Measurements from ENCODE around the gene TSPEAR. TPM values are rescaled to one million over a fixed set of nuclear protein-coding genes. Genes with fewer than 3 reads are reported as not detected.
A peak's percentile ranks its signal among the peaks of the same experiment; 100 is the strongest.

Gene TSPEAR
- total and polyA plus RNA-seq, 2 of the 13 experiments (the other 11 are each of a cell fraction or from before 2014, with no cell fraction given), result 0.07 to 0.32 TPM

GRCh38 chr21:44697811-44698734 lies 13.3 kb downstream of the TSPEAR start (continued):
- TF ChIP-seq, protein P1, sequence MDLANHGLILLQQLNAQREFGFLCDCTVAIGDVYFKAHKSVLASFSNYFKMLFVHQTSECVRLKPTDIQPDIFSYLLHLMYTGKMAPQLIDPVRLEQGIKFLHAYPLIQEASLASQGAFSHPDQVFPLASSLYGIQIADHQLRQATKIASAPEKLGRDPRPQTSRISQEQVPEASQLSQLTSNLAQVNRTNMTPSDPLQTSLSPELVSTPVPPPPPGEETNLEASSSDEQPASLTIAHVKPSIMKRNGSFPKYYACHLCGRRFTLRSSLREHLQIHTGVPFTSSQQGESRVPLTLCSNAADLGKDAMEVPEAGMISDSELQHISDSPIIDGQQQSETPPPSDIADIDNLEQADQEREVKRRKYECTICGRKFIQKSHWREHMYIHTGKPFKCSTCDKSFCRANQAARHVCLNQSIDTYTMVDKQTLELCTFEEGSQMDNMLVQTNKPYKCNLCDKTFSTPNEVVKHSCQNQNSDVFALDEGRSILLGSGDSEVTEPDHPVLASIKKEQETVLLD (CRISPR knock-in tag; IDR thresholded peaks at IDR 0.05; ENCODE audit: low read depth), result no peak
- no peak for TF ChIP-seq ZNF331 (CRISPR knock-in tag; IDR thresholded peaks at IDR 0.05)
- peak; percentile 77 for TF ChIP-seq ZFX (CRISPR knock-in tag; IDR thresholded peaks at IDR 0.05; ENCODE audit: low read depth)
- 0 out of 2 replicates have a peak, but pooled peaks have one; percentile 14 for TF ChIP-seq ZBTB20 (CRISPR knock-in tag; IDR thresholded peaks at IDR 0.05; ENCODE audit: borderline replicate concordance, low read depth)
- TF ChIP-seq PRDM4 (CRISPR knock-in tag; IDR thresholded peaks at IDR 0.05; ENCODE audit: borderline replicate concordance), result no peak
- no peak for TF ChIP-seq ZFYVE20 (CRISPR knock-in tag; IDR thresholded peaks at IDR 0.05; ENCODE audit: borderline replicate concordance, low read depth)
- TF ChIP-seq ZNF737 (CRISPR knock-in tag; IDR thresholded peaks at IDR 0.05; ENCODE audit: borderline replicate concordance), result no peak
- no peak for TF ChIP-seq SAFB2 (CRISPR knock-in tag; IDR thresholded peaks at IDR 0.05; ENCODE audit: borderline replicate concordance, low read depth)
- no peak for TF ChIP-seq ZSCAN12 (CRISPR knock-in tag; IDR thresholded peaks at IDR 0.05)
- TF ChIP-seq, protein P2, sequence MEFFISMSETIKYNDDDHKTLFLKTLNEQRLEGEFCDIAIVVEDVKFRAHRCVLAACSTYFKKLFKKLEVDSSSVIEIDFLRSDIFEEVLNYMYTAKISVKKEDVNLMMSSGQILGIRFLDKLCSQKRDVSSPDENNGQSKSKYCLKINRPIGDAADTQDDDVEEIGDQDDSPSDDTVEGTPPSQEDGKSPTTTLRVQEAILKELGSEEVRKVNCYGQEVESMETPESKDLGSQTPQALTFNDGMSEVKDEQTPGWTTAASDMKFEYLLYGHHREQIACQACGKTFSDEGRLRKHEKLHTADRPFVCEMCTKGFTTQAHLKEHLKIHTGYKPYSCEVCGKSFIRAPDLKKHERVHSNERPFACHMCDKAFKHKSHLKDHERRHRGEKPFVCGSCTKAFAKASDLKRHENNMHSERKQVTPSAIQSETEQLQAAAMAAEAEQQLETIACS (CRISPR knock-in tag; IDR thresholded peaks at IDR 0.05), result no peak
- TF ChIP-seq ZSCAN25 (CRISPR knock-in tag; IDR thresholded peaks at IDR 0.05), result peak; percentile 57; the same call in 1 of the 2 replicates
- TF ChIP-seq NFE2L1 (CRISPR knock-in tag; IDR thresholded peaks at IDR 0.05; ENCODE audit: borderline replicate concordance), result no peak
- TF ChIP-seq ZNF687 (CRISPR knock-in tag; IDR thresholded peaks at IDR 0.05), result peak; percentile 94
- TF ChIP-seq HDAC2 (CRISPR knock-in tag; IDR thresholded peaks at IDR 0.05), result peak; percentile 32; the same call in 1 of the 2 replicates
- TF ChIP-seq HNF4G (IDR thresholded peaks at IDR 0.05; ENCODE audit: borderline replicate concordance, low read depth, low read length), result no peak; the same call in 1 of the 2 replicates
- TF ChIP-seq HNF4G (CRISPR knock-in tag; IDR thresholded peaks at IDR 0.05; ENCODE audit: borderline replicate concordance, low read depth), result no peak
- no peak for TF ChIP-seq PCBP1 (IDR thresholded peaks at IDR 0.05; ENCODE audit: borderline replicate concordance, low read depth, low read length)
- no peak for TF ChIP-seq CENPX (CRISPR knock-in tag; IDR thresholded peaks at IDR 0.05)
- TF ChIP-seq REPIN1 (CRISPR knock-in tag; IDR thresholded peaks at IDR 0.05; ENCODE audit: borderline replicate concordance, low read depth), result no peak
